WTC11 (cell line): Measurements from ENCODE around the gene PLA2G2E. TPM values are rescaled to one million over a fixed set of nuclear protein-coding genes. Genes with fewer than 3 reads are reported as not detected.

Source experiments
- ATAC-seq: fragments of 200-7000 bp; cut with Tn5 transposase; 2 replicates; pipeline ENCODE4 v1.10.0; 2021; ENCODE audit warnings: mild to moderate bottlenecking, moderate library complexity
- Bru-seq: library from RNA; stranded (reverse); fragments of 400-500 nt; gene quantifications from one replicate; lab custom pipeline; 2021; lab: Mats Ljungman, UMichigan
- CTCF ChIA-PET: fragments of 300-600 bp; sonication (Branson Sonifier 250); formaldehyde crosslinking; loops from one replicate; lab custom pipeline; 2021; ENCODE audit warnings: antibody characterized with exemption; lab: Charles Lee
- POLR2A ChIA-PET: fragments of 350-600 bp; sonication (Branson Sonifier 250); formaldehyde crosslinking; loops from one replicate; lab custom pipeline; 2021; ENCODE audit warnings: antibody characterized with exemption; lab: Charles Lee
- DNase-seq: peaks from one replicate; pipeline ENCODE4 v3.0.0; 2021; ENCODE audit warnings: low spot score
- H3K27ac Mint-ChIP-seq: 2 replicates; pipeline ENCODE4 v1.8.0; 2021; ENCODE audit warnings: mixed read lengths
- H3K27me3 Mint-ChIP-seq: 2 replicates; pipeline ENCODE4 v1.8.0; 2021; ENCODE audit warnings: low read depth, mild to moderate bottlenecking, moderate library complexity, mixed read lengths
- H3K36me3 Mint-ChIP-seq: 2 replicates; pipeline ENCODE4 v1.8.0; 2021; ENCODE audit warnings: mixed read lengths
- H3K4me1 Mint-ChIP-seq: 2 replicates; pipeline ENCODE4 v1.8.0; 2022; ENCODE audit warnings: mixed read lengths
- H3K4me3 Mint-ChIP-seq: 2 replicates; pipeline ENCODE4 v1.8.0; 2021; ENCODE audit warnings: mild to moderate bottlenecking, moderate library complexity, mixed read lengths
- H3K9me3 Mint-ChIP-seq: 2 replicates; pipeline ENCODE4 v1.8.0; 2021; ENCODE audit warnings: mixed read lengths
- CBFB ChIP-seq: sonication (generic); formaldehyde crosslinking; IDR thresholded peaks from 2 replicates; pipeline ENCODE4 v1.8.1; 2022; ENCODE audit warnings: mild to moderate bottlenecking, low read depth, missing genetic modification reagents
- CREB1 ChIP-seq: sonication (generic); formaldehyde crosslinking; IDR thresholded peaks from 2 replicates; pipeline ENCODE4 v1.8.0; 2023; ENCODE audit warnings: mild to moderate bottlenecking, missing genetic modification reagents
- EMX1 ChIP-seq: fragments of 250-450 bp; sonication (Bioruptor Pico); IDR thresholded peaks from 2 replicates; pipeline ENCODE4 v1.8.0; 2021; ENCODE audit warnings: mild to moderate bottlenecking
- FOXJ3 ChIP-seq: sonication (generic); formaldehyde crosslinking; IDR thresholded peaks from 2 replicates; pipeline ENCODE4 v1.9.0; 2021; ENCODE audit warnings: missing genetic modification reagents, mild to moderate bottlenecking, borderline replicate concordance
- FOXP1 ChIP-seq: sonication (generic); formaldehyde crosslinking; IDR thresholded peaks from 2 replicates; pipeline ENCODE4 v1.8.0; 2022; ENCODE audit warnings: missing genetic modification reagents, mild to moderate bottlenecking, moderate library complexity, borderline replicate concordance
- MYBL2 ChIP-seq: sonication (generic); formaldehyde crosslinking; IDR thresholded peaks from 2 replicates; pipeline ENCODE4 v1.8.1; 2023; ENCODE audit warnings: mild to moderate bottlenecking, moderate library complexity, missing genetic modification reagents
- NFYB ChIP-seq: sonication (generic); formaldehyde crosslinking; conservative IDR thresholded peaks from 2 replicates; pipeline ENCODE4 v1.8.0; 2022; ENCODE audit warnings: low read depth, missing genetic modification reagents
- NR2C2 ChIP-seq: sonication (generic); formaldehyde crosslinking; IDR thresholded peaks from 2 replicates; pipeline ENCODE4 v1.8.0; 2022; ENCODE audit warnings: mild to moderate bottlenecking, missing genetic modification reagents
- NR3C1 ChIP-seq: sonication (generic); formaldehyde crosslinking; conservative IDR thresholded peaks from 2 replicates; pipeline ENCODE4 v1.8.1; 2023; ENCODE audit warnings: low read depth, mild to moderate bottlenecking, missing genetic modification reagents
- SP1 ChIP-seq: sonication (generic); formaldehyde crosslinking; conservative IDR thresholded peaks from 2 replicates; pipeline ENCODE4 v1.8.1; 2022; ENCODE audit warnings: missing genetic modification reagents
- ZBTB21 ChIP-seq: sonication (generic); formaldehyde crosslinking; IDR thresholded peaks from 2 replicates; pipeline ENCODE4 v1.8.1; 2023; ENCODE audit warnings: mild to moderate bottlenecking, missing genetic modification reagents, borderline replicate concordance
- ZNF138 ChIP-seq: sonication (generic); formaldehyde crosslinking; conservative IDR thresholded peaks from 2 replicates; pipeline ENCODE4 v1.8.1; 2022; ENCODE audit warnings: mild to moderate bottlenecking, moderate library complexity, missing genetic modification reagents
- ZNF219 ChIP-seq: sonication (generic); formaldehyde crosslinking; IDR thresholded peaks from 2 replicates; pipeline ENCODE4 v1.8.0; 2023; ENCODE audit warnings: missing genetic modification reagents, mild to moderate bottlenecking, borderline replicate concordance
- long read RNA-seq, 3 experiments: library from RNA in 1 of 3; library from capped mRNA in 1 of 3; library from polyadenylated mRNA in 1 of 3; unstranded in 2 of 3; stranded (forward) in 1 of 3; transcript quantifications; one replicate each; pipeline ENCODE4 v2.0.0, GENCODE V29; 2021
- total RNA-seq: library from RNA; stranded (reverse); gene quantifications from 3 replicates; pipeline ENCODE4 v1.2.3, GENCODE V29; 2021
- TF ChIP-seq, protein P1 (sequence below): sonication (generic); formaldehyde crosslinking; IDR thresholded peaks from 2 replicates; pipeline ENCODE4 v1.8.1; 2022; ENCODE audit warnings: missing genetic modification reagents, borderline replicate concordance
- TF ChIP-seq, protein P2 (sequence below): fragments of 250-450 bp; sonication (Bioruptor Pico); conservative IDR thresholded peaks from 2 replicates; pipeline ENCODE4 v1.9.0; 2021; ENCODE audit warnings: mild to moderate bottlenecking
- TF ChIP-seq, protein P3 (sequence below): sonication (generic); formaldehyde crosslinking; IDR thresholded peaks from 2 replicates; pipeline ENCODE4 v1.8.0; 2022; ENCODE audit warnings: mild to moderate bottlenecking, missing genetic modification reagents
- TF ChIP-seq, protein P4 (sequence below): sonication (generic); formaldehyde crosslinking; IDR thresholded peaks from 2 replicates; pipeline ENCODE4 v1.8.1; 2023; ENCODE audit warnings: mild to moderate bottlenecking, missing genetic modification reagents, moderate library complexity
- TF ChIP-seq, protein P5 (sequence below): sonication (generic); formaldehyde crosslinking; IDR thresholded peaks from 2 replicates; pipeline ENCODE4 v1.8.0; 2023; ENCODE audit warnings: missing genetic modification reagents, mild to moderate bottlenecking, borderline replicate concordance

PLA2G2E gene, protein sequence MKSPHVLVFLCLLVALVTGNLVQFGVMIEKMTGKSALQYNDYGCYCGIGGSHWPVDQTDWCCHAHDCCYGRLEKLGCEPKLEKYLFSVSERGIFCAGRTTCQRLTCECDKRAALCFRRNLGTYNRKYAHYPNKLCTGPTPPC
- total RNA-seq (not detected in 3 replicates), Bru-seq, nascent RNA (not detected)
- long read RNA-seq, experiment 1, result 0 reads
- long read RNA-seq, experiment 2, result 0 reads
- long read RNA-seq, experiment 3, result 0 reads

DNA sequence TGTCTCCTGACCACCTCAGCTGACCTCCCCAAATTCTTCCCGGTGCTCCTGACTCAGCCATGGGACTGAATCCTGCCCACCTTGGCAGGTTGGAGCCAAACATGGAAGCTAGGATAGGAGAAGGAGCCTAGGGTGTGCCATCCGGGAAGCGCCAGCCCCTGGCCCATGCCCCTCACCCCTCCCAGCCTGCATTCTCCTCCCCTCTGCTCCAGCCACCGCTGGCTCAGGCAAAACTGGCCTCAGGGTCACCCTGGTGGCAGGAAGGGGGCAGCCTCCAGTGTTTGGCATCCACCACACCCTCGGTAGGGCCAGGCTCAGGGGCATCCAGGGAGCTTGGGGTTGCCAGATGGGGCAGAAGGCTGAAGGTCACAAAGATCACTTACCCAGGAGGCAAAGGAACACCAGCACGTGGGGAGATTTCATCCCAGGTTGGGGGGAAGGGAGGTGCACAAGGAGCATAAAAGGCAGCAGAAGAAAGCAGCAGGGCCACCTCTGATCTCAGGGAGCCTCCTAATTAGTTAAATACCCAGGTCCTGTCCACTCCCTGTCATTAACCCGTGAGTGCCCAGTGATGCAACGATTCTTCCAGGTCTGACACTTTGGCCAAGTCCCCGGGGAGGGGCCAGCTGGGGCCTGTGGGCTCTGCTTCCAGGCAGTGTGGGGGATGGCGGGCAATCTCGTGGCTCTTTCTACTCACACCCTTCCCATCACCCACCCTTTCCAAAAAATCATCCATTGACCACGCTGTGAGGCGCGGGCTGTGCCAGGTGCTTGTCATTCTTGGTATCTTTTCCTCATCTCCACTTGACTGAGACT is at the start of gene PLA2G2E:
TSS of gene PLA2G2E (minus strand) at position 481 of the 816 bp plus-strand sequence. CDS start at position 423, 58 bp downstream.
- H3K4me3 Mint-ChIP-seq, result no peak within 1 kb of the TSS
- no peaks in the 10 kb centered on the region for H3K36me3 Mint-ChIP-seq
- H3K27ac Mint-ChIP-seq, result no peak within 1 kb of the TSS
- ATAC-seq, result no peak; the same call in 1 of the 2 replicates
- no peaks in the 10 kb centered on the region; the same call in 1 of the 2 replicates for H3K27me3 Mint-ChIP-seq
- no peak for TF ChIP-seq FOXP1 (CRISPR knock-in tag)
- TF ChIP-seq SP1, result no peak
- TF ChIP-seq, protein P1, sequence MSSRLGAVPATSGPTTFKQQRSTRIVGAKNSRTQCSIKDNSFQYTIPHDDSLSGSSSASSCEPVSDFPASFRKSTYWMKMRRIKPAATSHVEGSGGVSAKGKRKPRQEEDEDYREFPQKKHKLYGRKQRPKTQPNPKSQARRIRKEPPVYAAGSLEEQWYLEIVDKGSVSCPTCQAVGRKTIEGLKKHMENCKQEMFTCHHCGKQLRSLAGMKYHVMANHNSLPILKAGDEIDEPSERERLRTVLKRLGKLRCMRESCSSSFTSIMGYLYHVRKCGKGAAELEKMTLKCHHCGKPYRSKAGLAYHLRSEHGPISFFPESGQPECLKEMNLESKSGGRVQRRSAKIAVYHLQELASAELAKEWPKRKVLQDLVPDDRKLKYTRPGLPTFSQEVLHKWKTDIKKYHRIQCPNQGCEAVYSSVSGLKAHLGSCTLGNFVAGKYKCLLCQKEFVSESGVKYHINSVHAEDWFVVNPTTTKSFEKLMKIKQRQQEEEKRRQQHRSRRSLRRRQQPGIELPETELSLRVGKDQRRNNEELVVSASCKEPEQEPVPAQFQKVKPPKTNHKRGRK (CRISPR knock-in tag), result no peak
- TF ChIP-seq, protein P2, sequence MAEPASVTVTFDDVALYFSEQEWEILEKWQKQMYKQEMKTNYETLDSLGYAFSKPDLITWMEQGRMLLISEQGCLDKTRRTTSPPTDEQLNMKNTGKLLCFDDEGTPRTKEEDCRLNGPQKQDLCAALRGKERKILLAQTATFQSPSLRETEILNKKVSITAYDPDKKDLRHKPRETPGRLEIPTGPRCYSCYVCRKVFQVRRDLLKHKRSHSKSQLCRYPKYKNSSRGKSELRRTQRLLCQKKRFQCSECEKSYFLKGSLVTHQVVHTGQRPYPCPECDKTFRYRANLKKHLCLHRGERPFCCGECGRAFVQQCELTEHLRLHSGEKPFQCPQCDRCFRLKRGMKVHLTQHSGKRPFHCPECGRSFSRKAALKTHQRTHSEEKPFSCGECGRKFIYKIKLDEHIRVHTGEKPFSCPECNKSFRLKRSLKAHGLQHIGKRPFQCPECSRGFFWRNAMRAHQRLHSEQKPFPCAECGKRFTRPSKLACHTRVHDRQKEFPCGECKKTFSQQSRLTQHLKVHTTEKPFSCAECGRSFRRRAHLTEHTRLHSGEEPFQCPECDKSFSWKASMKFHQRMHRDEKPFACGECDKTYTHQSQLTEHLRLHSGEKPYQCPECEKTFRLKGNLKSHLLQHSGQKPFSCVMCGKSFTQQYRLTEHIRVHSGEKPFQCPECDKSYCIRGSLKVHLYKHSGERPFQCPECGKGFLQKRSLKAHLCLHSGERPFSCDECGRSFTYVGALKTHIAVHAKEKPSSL, result no peak
- TF ChIP-seq, protein P3, sequence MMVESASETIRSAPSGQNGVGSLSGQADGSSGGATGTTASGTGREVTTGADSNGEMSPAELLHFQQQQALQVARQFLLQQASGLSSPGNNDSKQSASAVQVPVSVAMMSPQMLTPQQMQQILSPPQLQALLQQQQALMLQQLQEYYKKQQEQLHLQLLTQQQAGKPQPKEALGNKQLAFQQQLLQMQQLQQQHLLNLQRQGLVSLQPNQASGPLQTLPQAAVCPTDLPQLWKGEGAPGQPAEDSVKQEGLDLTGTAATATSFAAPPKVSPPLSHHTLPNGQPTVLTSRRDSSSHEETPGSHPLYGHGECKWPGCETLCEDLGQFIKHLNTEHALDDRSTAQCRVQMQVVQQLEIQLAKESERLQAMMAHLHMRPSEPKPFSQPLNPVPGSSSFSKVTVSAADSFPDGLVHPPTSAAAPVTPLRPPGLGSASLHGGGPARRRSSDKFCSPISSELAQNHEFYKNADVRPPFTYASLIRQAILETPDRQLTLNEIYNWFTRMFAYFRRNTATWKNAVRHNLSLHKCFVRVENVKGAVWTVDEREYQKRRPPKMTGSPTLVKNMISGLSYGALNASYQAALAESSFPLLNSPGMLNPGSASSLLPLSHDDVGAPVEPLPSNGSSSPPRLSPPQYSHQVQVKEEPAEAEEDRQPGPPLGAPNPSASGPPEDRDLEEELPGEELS (CRISPR knock-in tag), result no peak
- no peak for TF ChIP-seq MYBL2 (CRISPR knock-in tag)
- TF ChIP-seq CBFB (CRISPR knock-in tag), result no peak
- TF ChIP-seq, protein P4, sequence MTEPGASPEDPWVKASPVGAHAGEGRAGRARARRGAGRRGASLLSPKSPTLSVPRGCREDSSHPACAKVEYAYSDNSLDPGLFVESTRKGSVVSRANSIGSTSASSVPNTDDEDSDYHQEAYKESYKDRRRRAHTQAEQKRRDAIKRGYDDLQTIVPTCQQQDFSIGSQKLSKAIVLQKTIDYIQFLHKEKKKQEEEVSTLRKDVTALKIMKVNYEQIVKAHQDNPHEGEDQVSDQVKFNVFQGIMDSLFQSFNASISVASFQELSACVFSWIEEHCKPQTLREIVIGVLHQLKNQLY (CRISPR knock-in tag), result no peak
- TF ChIP-seq FOXJ3 (CRISPR knock-in tag), result no peak
- TF ChIP-seq, protein P5, sequence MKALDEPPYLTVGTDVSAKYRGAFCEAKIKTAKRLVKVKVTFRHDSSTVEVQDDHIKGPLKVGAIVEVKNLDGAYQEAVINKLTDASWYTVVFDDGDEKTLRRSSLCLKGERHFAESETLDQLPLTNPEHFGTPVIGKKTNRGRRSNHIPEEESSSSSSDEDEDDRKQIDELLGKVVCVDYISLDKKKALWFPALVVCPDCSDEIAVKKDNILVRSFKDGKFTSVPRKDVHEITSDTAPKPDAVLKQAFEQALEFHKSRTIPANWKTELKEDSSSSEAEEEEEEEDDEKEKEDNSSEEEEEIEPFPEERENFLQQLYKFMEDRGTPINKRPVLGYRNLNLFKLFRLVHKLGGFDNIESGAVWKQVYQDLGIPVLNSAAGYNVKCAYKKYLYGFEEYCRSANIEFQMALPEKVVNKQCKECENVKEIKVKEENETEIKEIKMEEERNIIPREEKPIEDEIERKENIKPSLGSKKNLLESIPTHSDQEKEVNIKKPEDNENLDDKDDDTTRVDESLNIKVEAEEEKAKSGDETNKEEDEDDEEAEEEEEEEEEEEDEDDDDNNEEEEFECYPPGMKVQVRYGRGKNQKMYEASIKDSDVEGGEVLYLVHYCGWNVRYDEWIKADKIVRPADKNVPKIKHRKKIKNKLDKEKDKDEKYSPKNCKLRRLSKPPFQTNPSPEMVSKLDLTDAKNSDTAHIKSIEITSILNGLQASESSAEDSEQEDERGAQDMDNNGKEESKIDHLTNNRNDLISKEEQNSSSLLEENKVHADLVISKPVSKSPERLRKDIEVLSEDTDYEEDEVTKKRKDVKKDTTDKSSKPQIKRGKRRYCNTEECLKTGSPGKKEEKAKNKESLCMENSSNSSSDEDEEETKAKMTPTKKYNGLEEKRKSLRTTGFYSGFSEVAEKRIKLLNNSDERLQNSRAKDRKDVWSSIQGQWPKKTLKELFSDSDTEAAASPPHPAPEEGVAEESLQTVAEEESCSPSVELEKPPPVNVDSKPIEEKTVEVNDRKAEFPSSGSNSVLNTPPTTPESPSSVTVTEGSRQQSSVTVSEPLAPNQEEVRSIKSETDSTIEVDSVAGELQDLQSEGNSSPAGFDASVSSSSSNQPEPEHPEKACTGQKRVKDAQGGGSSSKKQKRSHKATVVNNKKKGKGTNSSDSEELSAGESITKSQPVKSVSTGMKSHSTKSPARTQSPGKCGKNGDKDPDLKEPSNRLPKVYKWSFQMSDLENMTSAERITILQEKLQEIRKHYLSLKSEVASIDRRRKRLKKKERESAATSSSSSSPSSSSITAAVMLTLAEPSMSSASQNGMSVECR, result no peak
- TF ChIP-seq NFYB (CRISPR knock-in tag), result no peak
- no peak for TF ChIP-seq CREB1 (CRISPR knock-in tag)
- TF ChIP-seq ZBTB21 (CRISPR knock-in tag), result no peak
- TF ChIP-seq ZNF138 (CRISPR knock-in tag), result no peak
- TF ChIP-seq EMX1 (CRISPR knock-in tag), result no peak
- no peak for TF ChIP-seq ZNF219 (CRISPR knock-in tag)
- TF ChIP-seq NR2C2 (CRISPR knock-in tag), result no peak
- no peak for TF ChIP-seq NR3C1 (CRISPR knock-in tag)
- POLR2A ChIA-PET, result no interaction called here
- H3K9me3 Mint-ChIP-seq, result peaks cover 15% of the 10 kb centered on the region
- CTCF ChIA-PET, result interaction anchor here (0.6 to 0.8 kb wide), 2 partner anchors 181 to 230 kb away, joined by 3 to 4 read pairs; no protein-coding TSS in a partner anchor
- 0 out of 2 replicates have a peak, but pooled peaks cover 5% of the 10 kb centered on the region for H3K4me1 Mint-ChIP-seq
- DNase-seq, result no peak
